HG02588 (cell line): Measurements from ENCODE around the gene COL15A1.
"Not testable (repeated sequence)": the region's sequence is repeated elsewhere in the genome, so short reads cannot be mapped to it uniquely, and the experiment has no call there.

Experiments used
- ATAC-seq: cut with Tn5 transposase; IDR thresholded peaks from one replicate; pipeline ENCODE4 v1.9.1; 2021; ENCODE audit warnings: mild to moderate bottlenecking, moderate library complexity; ENCODE audit not compliant: unreplicated experiment

Gene COL15A1

GRCh38 chr9:98943682-98944056, at the start of gene COL15A1:
Gene COL15A1 (plus strand): TSS chr9:98943907. CDS start chr9:98944062, 155 bp downstream.
- ATAC-seq, result no peak

- ATAC-seq, result no peak
These were observed 49.5 kb upstream of the COL15A1 start for GRCh38 chr9:98894171-98894570.

- ATAC-seq, result no peak
These were observed 48.9 kb upstream of the COL15A1 start for GRCh38 chr9:98894761-98895160.

GRCh38 chr9:98896632-98897031, 47.1 kb upstream of the COL15A1 start:
- ATAC-seq, result no peak

GRCh38 chr9:98897745-98898144, 46.0 kb upstream of the COL15A1 start:
- no peak for ATAC-seq

- no peak for ATAC-seq
These were observed 44.2 kb upstream of the COL15A1 start for GRCh38 chr9:98899408-98900056.

GRCh38 chr9:98900244-98900643, 43.5 kb upstream of the COL15A1 start:
- ATAC-seq, result no peak

- ATAC-seq, result no peak
These were observed 43.0 kb upstream of the COL15A1 start for GRCh38 chr9:98900725-98901124.

- not testable (repeated sequence) for ATAC-seq
These were observed 41.9 kb upstream of the COL15A1 start for GRCh38 chr9:98901843-98902242.

- no peak for ATAC-seq
These were observed 41.2 kb upstream of the COL15A1 start for GRCh38 chr9:98902516-98902915.

GRCh38 chr9:98902925-98903324, 40.8 kb upstream of the COL15A1 start:
- ATAC-seq, result no peak

GRCh38 chr9:98903961-98904411, 39.7 kb upstream of the COL15A1 start:
- no peak for ATAC-seq

GRCh38 chr9:98905015-98905414, 38.7 kb upstream of the COL15A1 start:
- ATAC-seq, result no peak

- ATAC-seq, result no peak
These were observed 37.2 kb upstream of the COL15A1 start for GRCh38 chr9:98906273-98907040.

GRCh38 chr9:98907055-98907454, 36.7 kb upstream of the COL15A1 start:
- no peak for ATAC-seq

GRCh38 chr9:98908897-98909634, 34.6 kb upstream of the COL15A1 start:
- no peak for ATAC-seq

GRCh38 chr9:98909935-98910334, 33.8 kb upstream of the COL15A1 start:
- ATAC-seq, result no peak

GRCh38 chr9:98911042-98911441, 32.7 kb upstream of the COL15A1 start:
- no peak for ATAC-seq

- not testable (repeated sequence) for ATAC-seq
These were observed 32.0 kb upstream of the COL15A1 start for GRCh38 chr9:98911738-98912137.

- ATAC-seq, result no peak
These were observed 31.3 kb upstream of the COL15A1 start for GRCh38 chr9:98912450-98912849.

GRCh38 chr9:98913044-98913443, 30.7 kb upstream of the COL15A1 start:
- no peak for ATAC-seq

- no peak for ATAC-seq
These were observed 30.0 kb upstream of the COL15A1 start for GRCh38 chr9:98913705-98914104.
